EH (cell line): ENCODE data around the gene MPST.

ENCODE experiments used
- DNase-seq: peaks from one replicate; pipeline ENCODE4 v3.0.0-alpha.2; 2015; ENCODE audit warnings: low read depth

The MPST gene

GRCh38 chr22:37079158-37079557 lies 59.6 kb downstream of the MPST start:
- DNase-seq = no peak
